Measurements from ENCODE around the gene KIAA1549.

KIAA1549 gene

DNA sequence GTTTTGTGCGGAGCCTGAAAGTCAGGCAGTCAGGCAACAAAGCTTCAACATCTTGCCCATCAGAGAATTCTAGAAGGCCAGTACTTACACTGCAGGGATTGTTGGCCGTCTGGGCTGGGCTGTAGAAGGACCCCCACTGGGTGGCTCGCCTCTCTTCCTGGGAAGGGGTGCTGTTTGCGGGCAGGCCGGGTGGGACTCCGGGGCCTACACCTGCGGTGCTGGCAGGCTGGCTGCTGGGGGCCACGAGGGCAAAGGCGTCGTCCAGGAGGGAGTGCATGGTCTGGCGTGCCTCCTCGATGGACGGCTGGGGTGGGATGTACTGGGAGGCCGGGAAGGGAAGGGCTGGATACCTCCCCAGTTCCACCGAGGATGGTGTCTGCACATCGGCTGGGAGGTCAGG is 120.1 kb downstream of the KIAA1549 start:
- DNase-seq (ENCODE audit: low read depth in 1 of 2, low spot score in 1 of 2) = no peak

GRCh38 chr7:138857728-138858127 is 123.5 kb downstream of the KIAA1549 start:
- DNase-seq (ENCODE audit: low read depth in 1 of 2, low spot score in 1 of 2) = no peak

- no peak for DNase-seq (ENCODE audit: low read depth in 1 of 2, low spot score in 1 of 2)
These were observed 127.0 kb downstream of the KIAA1549 start for GRCh38 chr7:138854115-138854645.

DNA sequence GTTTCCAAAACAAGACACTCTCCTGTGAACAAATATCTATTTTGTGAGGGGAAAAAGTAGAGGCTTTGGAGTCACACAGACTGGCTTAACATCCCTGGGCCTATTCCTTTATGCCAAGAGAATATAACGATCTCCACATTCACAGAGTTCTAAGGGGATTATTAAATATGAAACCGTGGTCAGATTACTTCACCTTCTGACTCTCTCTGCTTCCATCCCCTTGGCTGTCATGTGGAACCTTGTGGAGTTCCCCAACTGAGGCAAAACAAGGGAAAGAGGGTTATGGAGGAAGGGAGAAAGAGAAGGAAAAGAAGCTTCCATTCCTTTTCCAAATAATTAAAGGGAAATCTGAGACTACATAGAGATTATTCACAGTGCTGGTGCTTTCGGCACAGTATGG is 127.7 kb downstream of the KIAA1549 start:
- no peak for DNase-seq (ENCODE audit: low read depth in 1 of 2, low spot score in 1 of 2)

DNA sequence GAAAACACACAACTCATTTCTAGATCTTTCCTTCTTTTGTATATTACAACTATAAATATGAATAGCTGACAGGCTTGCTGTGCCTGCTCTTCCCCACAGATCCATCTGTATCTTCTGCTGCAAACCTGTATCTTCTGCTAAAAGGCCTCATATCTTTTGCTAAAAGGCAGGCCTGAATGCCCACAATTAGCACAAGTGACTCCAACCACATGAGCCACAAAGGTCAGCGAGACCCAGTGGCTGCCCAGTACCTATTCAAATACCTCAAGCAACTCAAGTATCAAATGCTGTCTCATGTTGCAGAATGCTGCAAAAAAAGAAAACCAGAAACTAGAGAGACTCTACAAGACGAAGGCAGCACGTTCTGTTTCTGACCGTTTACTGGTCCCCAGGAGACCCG is 128.7 kb downstream of the KIAA1549 start:
- DNase-seq (ENCODE audit: low read depth in 1 of 2, low spot score in 1 of 2) = no peak

- no peak for DNase-seq (ENCODE audit: low read depth in 1 of 2, low spot score in 1 of 2)
These were observed 131.5 kb downstream of the KIAA1549 start for GRCh38 chr7:138849701-138850100.

DNA sequence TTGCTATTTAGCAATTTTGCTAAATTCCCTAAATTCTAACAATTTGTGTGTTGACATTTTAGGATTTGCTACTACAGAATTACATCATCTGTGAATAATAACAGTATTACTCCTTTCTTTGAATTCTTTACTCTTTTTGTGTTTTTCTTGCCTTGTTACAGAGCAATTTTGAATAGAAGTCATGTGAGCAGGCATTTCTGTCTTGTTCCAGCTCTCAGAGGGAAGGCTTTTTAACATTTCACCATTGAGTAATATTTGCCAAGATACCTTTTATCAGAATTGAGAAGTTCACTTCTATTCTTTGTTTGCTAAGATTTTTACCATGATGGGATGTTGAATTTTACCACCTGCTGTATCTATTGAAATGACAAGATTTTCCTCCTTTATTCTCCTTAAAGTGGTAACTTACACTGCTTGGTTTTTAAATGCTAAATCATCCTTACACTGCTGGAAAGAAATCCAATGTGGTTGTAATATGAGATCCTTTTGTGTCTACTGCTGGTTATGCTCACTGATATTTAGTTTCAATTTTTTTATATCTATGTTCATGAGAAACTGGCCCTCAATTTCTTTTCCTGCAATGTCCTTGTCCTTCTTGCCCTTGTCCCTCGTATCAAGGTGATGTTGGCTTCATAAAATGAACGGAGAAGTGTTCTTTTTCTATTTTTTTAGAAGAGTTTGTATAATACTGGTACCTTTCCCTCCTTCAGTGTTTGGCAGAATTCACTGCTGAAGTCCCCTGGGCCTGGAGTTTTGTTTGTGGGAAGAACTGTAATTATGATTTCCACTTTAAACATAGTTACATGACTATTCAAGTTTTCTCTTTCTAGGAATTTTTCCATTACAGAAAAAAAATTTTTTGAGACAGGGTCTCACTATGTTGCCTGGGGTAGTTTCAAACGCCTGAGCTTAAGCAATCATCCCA is 132.9 kb downstream of the KIAA1549 start:
- no peak for DNase-seq (ENCODE audit: low read depth in 1 of 2, low spot score in 1 of 2)

GRCh38 chr7:138845711-138846110 is 135.5 kb downstream of the KIAA1549 start:
- no peak for DNase-seq (ENCODE audit: low read depth in 1 of 2, low spot score in 1 of 2)

DNA sequence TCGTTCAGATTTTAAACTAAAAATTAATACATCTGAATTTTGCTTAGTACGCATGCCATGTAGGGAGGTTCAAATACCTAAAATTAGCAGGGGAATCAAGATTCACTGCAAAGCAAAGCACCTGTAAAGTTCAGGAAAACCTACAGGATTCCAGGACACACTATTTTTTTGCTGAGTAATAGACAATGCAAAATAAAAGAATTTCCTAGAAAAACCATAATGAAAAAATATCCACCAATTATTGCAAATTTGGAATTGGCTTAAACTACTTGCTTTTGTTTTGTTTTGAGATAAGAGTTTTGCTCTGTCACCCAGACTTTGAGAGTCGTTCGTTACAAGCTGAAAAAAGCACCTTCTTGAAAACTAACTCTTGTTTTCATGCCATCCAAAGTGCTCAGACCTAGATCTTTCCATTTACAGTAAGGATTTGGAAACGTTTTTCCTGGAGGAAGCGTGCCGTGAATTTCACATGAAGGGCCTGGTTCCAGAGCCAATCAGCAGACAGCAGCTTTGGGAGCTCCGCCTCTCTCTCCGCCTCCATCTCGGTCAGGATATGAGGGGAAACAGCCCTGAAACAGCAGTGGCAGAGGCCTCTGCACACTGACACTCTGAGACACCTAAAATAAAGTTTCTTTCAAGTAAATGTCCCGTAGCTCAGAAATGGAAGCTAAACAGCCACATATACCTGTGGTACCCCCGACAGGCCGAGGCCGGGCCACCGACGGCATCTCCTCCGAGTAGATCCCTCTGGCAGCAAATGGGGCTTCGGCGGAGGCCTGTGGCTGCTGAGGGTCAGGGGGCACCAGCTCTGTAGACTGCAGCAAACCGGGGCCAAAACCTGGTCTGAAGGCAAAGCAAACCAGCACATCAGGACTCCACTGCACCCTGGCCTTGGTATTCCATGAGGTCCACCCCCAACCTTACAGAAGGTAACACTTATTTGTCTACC is 137.3 kb downstream of the KIAA1549 start:
- no peak for DNase-seq (ENCODE audit: low read depth in 1 of 2, low spot score in 1 of 2)

DNA sequence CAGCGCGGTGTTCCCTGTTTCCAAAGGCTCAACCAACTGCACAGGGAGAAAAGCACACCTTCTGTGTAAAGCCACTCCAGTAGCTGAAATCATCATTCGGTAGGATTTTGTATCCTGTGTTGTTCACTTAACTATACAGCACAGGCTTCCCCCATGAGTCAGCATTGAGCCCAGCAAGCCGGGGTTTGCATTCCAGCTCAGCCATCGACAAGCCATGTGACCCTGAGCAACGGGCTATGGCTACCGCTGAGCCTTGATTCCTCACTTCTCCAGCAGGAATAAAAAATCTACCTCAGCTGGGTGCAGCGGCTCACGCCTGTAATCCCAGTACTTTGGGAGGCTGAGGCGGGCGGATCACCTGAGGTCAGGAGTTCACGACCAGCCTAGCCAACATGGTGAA is 139.1 kb downstream of the KIAA1549 start:
- no peak for DNase-seq (ENCODE audit: low read depth in 1 of 2, low spot score in 1 of 2)

GRCh38 chr7:138838166-138838565 is 143.0 kb downstream of the KIAA1549 start:
- DNase-seq (ENCODE audit: low read depth in 1 of 2, low spot score in 1 of 2) = no peak

GRCh38 chr7:138837627-138838026 is 143.6 kb downstream of the KIAA1549 start:
- no peak for DNase-seq (ENCODE audit: low read depth in 1 of 2, low spot score in 1 of 2)

- no peak for DNase-seq (ENCODE audit: low read depth in 1 of 2, low spot score in 1 of 2)
These were observed 146.1 kb downstream of the KIAA1549 start for GRCh38 chr7:138835087-138835486.

GRCh38 chr7:138834583-138834982 is 146.6 kb downstream of the KIAA1549 start:
- no peak for DNase-seq (ENCODE audit: low read depth in 1 of 2, low spot score in 1 of 2)

- no peak for DNase-seq (ENCODE audit: low read depth in 1 of 2, low spot score in 1 of 2)
These were observed 147.6 kb downstream of the KIAA1549 start for GRCh38 chr7:138833596-138833995.

GRCh38 chr7:138832966-138833365 is 148.2 kb downstream of the KIAA1549 start:
- DNase-seq (ENCODE audit: low read depth in 1 of 2, low spot score in 1 of 2) = no peak

- DNase-seq (ENCODE audit: low read depth in 1 of 2, low spot score in 1 of 2) = no peak
These were observed 151.9 kb downstream of the KIAA1549 start for GRCh38 chr7:138829335-138829734.

DNA sequence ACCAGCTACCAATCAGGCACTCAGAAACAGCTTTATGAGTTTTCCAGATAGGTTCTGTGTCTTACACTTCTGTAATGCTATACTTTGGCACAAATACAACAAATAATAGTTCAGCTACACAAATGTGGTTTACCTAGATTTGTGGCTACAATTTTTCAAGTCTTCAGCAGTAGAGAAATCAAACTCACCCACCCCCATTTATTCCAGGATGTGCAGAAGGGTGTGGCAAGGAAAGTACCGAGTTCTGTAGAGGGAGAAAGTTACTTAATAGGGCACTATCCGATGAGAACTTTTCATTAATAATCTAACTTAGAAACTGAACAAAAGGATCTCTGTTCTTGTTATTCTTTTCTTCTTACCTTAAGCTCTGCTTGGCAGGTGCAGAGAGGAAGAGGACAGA is 152.9 kb downstream of the KIAA1549 start:
- no peak for DNase-seq (ENCODE audit: low read depth in 1 of 2, low spot score in 1 of 2)

GRCh38 chr7:138825049-138825721 is 156.0 kb downstream of the KIAA1549 start:
- no peak for DNase-seq (ENCODE audit: low read depth in 1 of 2, low spot score in 1 of 2)

DNA sequence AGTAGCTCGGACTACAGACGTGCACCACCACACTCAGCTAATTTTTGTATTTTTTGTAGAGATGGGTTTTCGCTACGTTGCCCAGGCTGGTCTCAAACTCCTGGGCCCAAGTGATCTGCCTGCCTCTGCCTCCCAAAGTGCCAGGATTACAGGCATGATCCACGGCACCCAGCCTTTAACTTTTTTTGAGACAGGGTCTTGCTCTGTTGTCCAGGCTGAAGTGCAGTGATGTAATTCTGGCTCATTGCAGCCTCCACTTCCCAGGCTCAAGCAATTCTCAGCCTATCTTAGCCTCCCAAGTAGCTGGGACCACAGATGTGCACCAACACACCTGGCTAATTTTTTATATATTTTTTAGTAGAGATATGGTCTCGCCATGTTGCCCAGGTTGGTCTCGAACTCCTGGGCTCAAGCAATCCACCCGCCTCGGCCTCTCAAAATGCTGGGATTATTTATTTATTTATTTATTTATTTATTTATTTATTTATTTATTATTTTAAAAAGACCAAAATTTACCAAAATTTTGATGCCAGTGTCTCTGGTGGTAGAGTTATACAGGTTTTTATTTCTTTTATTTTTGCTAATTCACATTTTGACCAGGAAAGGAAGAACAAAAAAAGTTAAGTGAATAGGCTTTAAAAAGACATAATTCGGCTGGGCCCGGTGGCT is 158.2 kb downstream of the KIAA1549 start:
- no peak for DNase-seq (ENCODE audit: low read depth in 1 of 2, low spot score in 1 of 2)

GRCh38 chr7:138821912-138822311 is 159.3 kb downstream of the KIAA1549 start:
- DNase-seq (ENCODE audit: low read depth in 1 of 2, low spot score in 1 of 2) = no peak

Measured in activated CD4-positive, alpha-beta T cell treated with anti-CD3 and anti-CD28 coated beads, Interleukin-2, amount 50 U/mL, for 24 hours (primary cell).